ENCODE measurements around the gene FBXL20.

FBXL20 gene

GRCh38 chr17:39239640-39240314 is 161.6 kb downstream of the FBXL20 start:
- peak; percentile 58 for TF ChIP-seq FOXP2 (optimal IDR thresholded peaks at IDR 0.05; ENCODE audit: borderline replicate concordance, extremely low read depth, extremely low read length, insufficient read depth)
- TF ChIP-seq SIN3A (IDR thresholded peaks at IDR 0.05; ENCODE audit: borderline replicate concordance, insufficient read depth, low read length) = no peak

GRCh38 chr17:39238311-39238972 is 163.0 kb downstream of the FBXL20 start:
- TF ChIP-seq SIN3A (IDR thresholded peaks at IDR 0.05; ENCODE audit: borderline replicate concordance, insufficient read depth, low read length) = no peak

- no peak for TF ChIP-seq TAF1 (IDR thresholded peaks at IDR 0.05; ENCODE audit: borderline replicate concordance, insufficient read depth, low read length)
- no peak for TF ChIP-seq REST (IDR thresholded peaks at IDR 0.05; ENCODE audit: insufficient read depth in 1 of 2, low read depth in 2 of 2, low read length in 2 of 2)
- TF ChIP-seq FOXP2 (optimal IDR thresholded peaks at IDR 0.05; ENCODE audit: borderline replicate concordance, extremely low read depth, extremely low read length, insufficient read depth) = no peak
- TF ChIP-seq POLR2AphosphoS5 (IDR thresholded peaks at IDR 0.05; ENCODE audit: low read depth, low read length) = no peak
- no peak for TF ChIP-seq SIN3A (IDR thresholded peaks at IDR 0.05; ENCODE audit: borderline replicate concordance, insufficient read depth, low read length)
Measured at GRCh38 chr17:39237586-39237985, 163.8 kb downstream of the FBXL20 start.

- no peak for TF ChIP-seq FOXP2 (optimal IDR thresholded peaks at IDR 0.05; ENCODE audit: borderline replicate concordance, extremely low read depth, extremely low read length, insufficient read depth)
- no peak for TF ChIP-seq TAF1 (IDR thresholded peaks at IDR 0.05; ENCODE audit: borderline replicate concordance, insufficient read depth, low read length)
- no peak for TF ChIP-seq SIN3A (IDR thresholded peaks at IDR 0.05; ENCODE audit: borderline replicate concordance, insufficient read depth, low read length)
- TF ChIP-seq REST (IDR thresholded peaks at IDR 0.05; ENCODE audit: insufficient read depth in 1 of 2, low read depth in 2 of 2, low read length in 2 of 2) = no peak
- TF ChIP-seq POLR2AphosphoS5 (IDR thresholded peaks at IDR 0.05; ENCODE audit: low read depth, low read length) = no peak
Measured at GRCh38 chr17:39236981-39237441, 164.4 kb downstream of the FBXL20 start.

- TF ChIP-seq FOXP2 (optimal IDR thresholded peaks at IDR 0.05; ENCODE audit: borderline replicate concordance, extremely low read depth, extremely low read length, insufficient read depth) (no peak), TAF1 (IDR thresholded peaks at IDR 0.05; ENCODE audit: borderline replicate concordance, insufficient read depth, low read length) (no peak), POLR2AphosphoS5 (IDR thresholded peaks at IDR 0.05; ENCODE audit: low read depth, low read length) (no peak), SIN3A (IDR thresholded peaks at IDR 0.05; ENCODE audit: borderline replicate concordance, insufficient read depth, low read length) (no peak), REST (IDR thresholded peaks at IDR 0.05; ENCODE audit: insufficient read depth in 1 of 2, low read depth in 2 of 2, low read length in 2 of 2) (no peak)
Measured at GRCh38 chr17:39236450-39236927, 164.9 kb downstream of the FBXL20 start.

Data from PFSK-1 (cell line).